Measurements from ENCODE around the gene TYRO3.
A peak's percentile ranks its signal among the peaks of the same experiment; 100 is the strongest.

TYRO3 gene

GRCh38 chr15:41609123-41609522, 50.1 kb downstream of the TYRO3 start:
- no peak for DNase-seq

- no peak for DNase-seq
Observed at GRCh38 chr15:41610048-41610447, 51.0 kb downstream of the TYRO3 start.

- DNase-seq, result no peak
Observed at GRCh38 chr15:41620536-41621199, 61.7 kb downstream of the TYRO3 start.

GRCh38 chr15:41621200-41622193, 62.5 kb downstream of the TYRO3 start:
- DNase-seq, result peak; percentile 96

- no peak for DNase-seq
Observed at GRCh38 chr15:41622901-41623300, 63.9 kb downstream of the TYRO3 start.

- DNase-seq, result no peak
Observed at GRCh38 chr15:41627203-41627602, 68.2 kb downstream of the TYRO3 start.

GRCh38 chr15:41629463-41629862, 70.5 kb downstream of the TYRO3 start:
- no peak for DNase-seq

- DNase-seq, result no peak
Observed at GRCh38 chr15:41629883-41630282, 70.9 kb downstream of the TYRO3 start.

GRCh38 chr15:41630616-41631217, 71.7 kb downstream of the TYRO3 start:
- no peak for DNase-seq

- DNase-seq, result no peak
Observed at GRCh38 chr15:41631880-41632470, 73.0 kb downstream of the TYRO3 start.

Data from right forelimb (tissue), 1 donor.